ENCODE measurements around the gene TTLL3.

The TTLL3 gene

DNA sequence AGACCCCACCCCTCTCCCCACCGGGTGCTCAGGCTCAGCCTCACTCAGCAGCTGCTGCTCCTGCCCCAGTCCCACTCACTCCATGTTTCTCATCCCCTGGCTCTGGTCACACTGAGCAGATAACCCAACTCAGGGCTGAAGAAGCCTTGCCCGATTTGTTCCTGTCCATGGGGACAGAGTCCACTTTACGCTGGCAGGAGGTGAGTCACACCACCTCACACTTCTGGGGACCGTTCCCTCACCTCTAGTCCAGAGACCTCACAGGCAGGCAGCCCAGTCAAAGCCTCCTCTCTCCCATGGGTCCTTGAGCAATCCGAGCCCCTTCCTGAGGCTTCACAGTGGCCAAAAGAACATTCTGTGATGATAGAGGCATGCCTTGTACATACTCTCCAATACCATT lies 68.6 kb downstream of the TTLL3 start:
- H3K9ac ChIP-seq (ENCODE audit: low read length), result no peak overlapping the region
- no peak overlapping the region for H3K27ac ChIP-seq (ENCODE audit: low read depth, low read length)
- no peaks in the 10 kb centered on the region for H3K27me3 ChIP-seq (ENCODE audit: control insufficient read depth in 1 of 2, insufficient read depth in 2 of 2, low read length in 2 of 2)
- no peaks in the 10 kb centered on the region for H3K4me1 ChIP-seq (ENCODE audit: insufficient read depth, low read length)
- no peaks in the 10 kb centered on the region for H3K36me3 ChIP-seq (ENCODE audit: insufficient read depth, low read length)
- H3K9me3 ChIP-seq (ENCODE audit: low read length), result no peaks in the 10 kb centered on the region
- H3K4me3 ChIP-seq (ENCODE audit: low read depth in 1 of 2, low read length in 2 of 2), result no peak overlapping the region

DNA sequence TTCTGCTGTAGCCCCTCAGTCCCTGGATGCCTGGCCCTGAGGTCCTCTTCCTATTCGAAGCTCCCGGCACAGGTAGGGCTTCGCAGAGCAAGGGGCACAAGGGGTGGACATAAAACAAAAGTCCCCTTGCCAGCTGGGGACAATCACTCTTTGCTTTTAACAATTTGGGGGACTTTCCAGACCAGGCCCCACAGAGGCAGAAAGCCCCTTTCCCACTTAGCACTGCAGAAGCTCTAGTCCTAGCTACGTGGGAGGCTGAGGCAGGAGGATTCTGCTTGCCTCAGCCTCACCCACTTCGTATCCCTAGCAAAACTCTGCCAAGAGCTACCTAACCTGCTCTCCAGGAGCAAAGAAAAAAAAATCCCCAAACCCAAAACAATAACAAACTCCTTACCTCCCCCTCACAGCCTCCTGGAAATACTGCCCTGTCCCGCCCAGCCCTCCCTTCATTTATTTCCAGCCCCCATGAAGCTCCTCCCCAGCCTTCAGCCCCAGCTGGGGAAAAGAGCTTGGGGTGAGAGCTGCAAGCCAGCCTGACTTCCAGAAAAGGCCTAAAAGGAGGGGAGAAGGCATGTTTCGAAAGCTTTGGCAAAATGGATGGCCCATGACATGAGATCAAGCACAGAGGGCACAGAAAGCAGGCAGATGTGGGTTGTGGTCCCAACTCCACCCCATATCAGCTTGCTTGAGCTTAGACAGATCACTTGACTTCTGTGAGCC lies 69.9 kb downstream of the TTLL3 start, which contains the start of gene CIDEC:
TSS of gene CIDEC (minus strand) at position 424 of the 720 bp plus-strand sequence. CDS start 1,767 bp downstream, outside the sequence.
- no peaks in the 10 kb centered on the region for H3K36me3 ChIP-seq (ENCODE audit: insufficient read depth, low read length)
- no peak within 1 kb of the TSS for H3K4me3 ChIP-seq (ENCODE audit: low read depth in 1 of 2, low read length in 2 of 2)
- no peaks in the 10 kb centered on the region for H3K27me3 ChIP-seq (ENCODE audit: control insufficient read depth in 1 of 2, insufficient read depth in 2 of 2, low read length in 2 of 2)
- H3K27ac ChIP-seq (ENCODE audit: low read depth, low read length), result no peak within 1 kb of the TSS
- H3K9ac ChIP-seq (ENCODE audit: low read length), result no peak within 1 kb of the TSS
- no peaks in the 10 kb centered on the region for H3K4me1 ChIP-seq (ENCODE audit: insufficient read depth, low read length)
- no peaks in the 10 kb centered on the region for H3K9me3 ChIP-seq (ENCODE audit: low read length)

DNA sequence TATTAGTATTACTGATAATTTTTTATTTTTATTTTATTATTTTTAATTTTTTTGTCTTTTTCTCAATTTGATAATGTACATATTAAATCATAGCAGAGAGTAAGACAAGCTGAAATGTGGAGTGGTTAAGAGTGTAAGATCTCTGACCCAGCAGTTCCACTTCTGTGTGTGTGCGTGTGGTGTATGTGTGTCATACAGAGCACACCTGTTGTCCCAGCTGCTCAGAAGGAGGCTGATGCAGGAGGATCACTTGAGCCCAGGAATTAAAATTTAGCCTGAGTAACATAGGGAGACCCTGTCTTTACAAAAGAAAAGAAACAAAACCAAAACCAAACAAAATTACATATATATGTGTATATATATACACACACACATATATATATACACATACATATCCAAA lies 71.4 kb downstream of the TTLL3 start:
- H3K4me3 ChIP-seq (ENCODE audit: low read depth in 1 of 2, low read length in 2 of 2), result no peak overlapping the region
- no peaks in the 10 kb centered on the region for H3K36me3 ChIP-seq (ENCODE audit: insufficient read depth, low read length)
- H3K27me3 ChIP-seq (ENCODE audit: control insufficient read depth in 1 of 2, insufficient read depth in 2 of 2, low read length in 2 of 2), result no peaks in the 10 kb centered on the region
- no peak overlapping the region for H3K27ac ChIP-seq (ENCODE audit: low read depth, low read length)
- no peaks in the 10 kb centered on the region for H3K4me1 ChIP-seq (ENCODE audit: insufficient read depth, low read length)
- H3K9ac ChIP-seq (ENCODE audit: low read length), result no peak overlapping the region
- H3K9me3 ChIP-seq (ENCODE audit: low read length), result no peaks in the 10 kb centered on the region

DNA sequence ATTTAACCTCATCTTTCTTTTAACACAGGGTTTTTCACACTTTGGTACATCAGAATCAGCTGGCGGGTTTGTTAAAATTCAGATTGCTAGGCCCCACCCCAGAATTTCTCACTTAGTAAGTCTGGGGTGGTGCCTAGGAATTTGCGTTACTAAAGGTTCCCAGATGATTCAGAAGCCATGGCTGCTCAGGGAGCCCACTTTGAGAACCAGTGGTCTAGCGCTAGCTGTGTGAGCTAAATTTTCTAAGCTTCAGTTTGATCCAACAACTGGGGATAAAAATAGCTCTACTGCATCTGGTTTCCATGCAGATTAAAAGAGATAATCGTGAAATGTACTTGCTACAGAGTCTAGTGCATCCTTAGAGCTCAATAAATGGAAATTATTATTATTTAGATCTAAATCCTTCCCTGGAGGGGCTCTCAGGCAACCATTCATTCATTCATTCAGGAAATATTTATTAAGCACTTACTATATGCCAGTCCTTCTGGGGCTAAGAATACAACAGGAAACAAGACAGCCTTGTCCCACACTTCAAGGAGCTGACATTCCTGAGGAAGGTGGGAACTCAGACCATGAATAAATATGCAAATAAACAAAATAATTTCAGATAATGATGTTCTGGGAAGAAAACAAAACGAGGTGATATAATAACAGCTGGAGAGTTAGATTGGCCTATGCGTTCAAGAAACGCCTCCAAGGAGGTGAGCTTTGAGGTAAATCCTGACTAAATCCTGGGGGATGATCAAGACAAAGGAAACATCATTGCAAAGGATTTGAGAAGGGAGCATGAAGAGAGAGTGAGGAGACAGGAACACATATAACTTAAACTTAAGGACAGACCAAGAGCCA lies 73.9 kb downstream of the TTLL3 start:
- no peaks in the 10 kb centered on the region for H3K9me3 ChIP-seq (ENCODE audit: low read length)
- no peak overlapping the region for H3K4me3 ChIP-seq (ENCODE audit: low read depth in 1 of 2, low read length in 2 of 2)
- H3K27ac ChIP-seq (ENCODE audit: low read depth, low read length), result no peak overlapping the region
- H3K4me1 ChIP-seq (ENCODE audit: insufficient read depth, low read length), result no peaks in the 10 kb centered on the region
- no peak overlapping the region for H3K9ac ChIP-seq (ENCODE audit: low read length)
- no peaks in the 10 kb centered on the region for H3K27me3 ChIP-seq (ENCODE audit: control insufficient read depth in 1 of 2, insufficient read depth in 2 of 2, low read length in 2 of 2)
- H3K36me3 ChIP-seq (ENCODE audit: insufficient read depth, low read length), result no peaks in the 10 kb centered on the region

DNA sequence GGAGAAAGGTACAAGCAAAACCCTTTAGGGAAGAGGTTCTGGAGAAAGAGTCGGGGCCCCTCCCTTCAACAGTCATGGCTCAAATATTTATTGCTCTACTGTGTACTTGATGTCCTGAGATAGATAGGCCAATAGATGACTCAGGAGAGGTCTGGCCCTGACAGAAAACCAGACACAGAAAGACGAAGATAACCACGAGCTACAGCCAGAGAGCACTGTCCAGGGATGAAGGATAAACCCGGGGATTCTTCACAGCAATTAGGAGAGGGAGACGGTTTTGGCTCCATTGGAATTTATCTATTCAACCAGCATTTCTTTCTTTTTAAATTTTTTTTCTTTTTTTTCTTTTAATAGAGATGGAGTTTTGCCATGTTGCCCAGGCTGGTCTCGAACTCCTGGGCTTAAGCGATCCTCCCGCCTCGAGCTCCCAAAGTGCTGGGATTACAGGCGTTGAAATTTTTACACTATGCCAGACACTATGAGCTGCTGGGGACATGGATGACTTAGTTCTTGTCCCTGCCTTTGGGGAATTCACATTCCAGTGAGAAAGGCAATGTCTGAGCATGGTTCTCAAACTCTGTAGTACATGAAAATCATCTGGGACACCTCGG lies 74.6 kb downstream of the TTLL3 start:
- Histone ChIP-seq H3K9ac (ENCODE audit: low read length) (no peak overlapping the region), H3K36me3 (ENCODE audit: insufficient read depth, low read length) (no peaks in the 10 kb centered on the region), H3K4me3 (ENCODE audit: low read depth in 1 of 2, low read length in 2 of 2) (no peak overlapping the region), H3K27me3 (ENCODE audit: control insufficient read depth in 1 of 2, insufficient read depth in 2 of 2, low read length in 2 of 2) (no peaks in the 10 kb centered on the region), H3K9me3 (ENCODE audit: low read length) (no peaks in the 10 kb centered on the region), H3K4me1 (ENCODE audit: insufficient read depth, low read length) (peaks cover under 1% of the 10 kb centered on the region), H3K27ac (ENCODE audit: low read depth, low read length) (no peak overlapping the region)

All from muscle layer of colon (tissue), 2 donors.